Liver (tissue), 9 donors: ENCODE measurements around the gene SMCO3. TPM values are rescaled to one million over a fixed set of nuclear protein-coding genes. Genes with fewer than 3 reads are reported as not detected.
"Not testable (repeated sequence)": the region's sequence is repeated elsewhere in the genome, so short reads cannot be mapped to it uniquely, and the experiment has no call there.

Experiments used
- DNase-seq: peaks from one replicate; pipeline ENCODE4 v3.0.0-alpha.2; 2017; ENCODE audit warnings: low spot score
- H3K27ac ChIP-seq, 2 donors: one replicate each; pipeline ENCODE4 v1.7.0; 2013; ENCODE audit warnings: inconsistent platforms in 2 of 2, low read length in 2 of 2, control low read depth in 1 of 2, low read depth in 1 of 2, mild to moderate bottlenecking in 1 of 2
- H3K27me3 ChIP-seq, 4 donors: one replicate each; pipeline versions ENCODE4 v1.6.1 to v1.7.0; 2013; ENCODE audit warnings: low read length in 3 of 4, inconsistent platforms in 1 of 4, mild to moderate bottlenecking in 1 of 4, moderate library complexity in 1 of 4; ENCODE audit not compliant: control insufficient read depth in 4 of 4, insufficient read depth in 4 of 4
- H3K36me3 ChIP-seq, 4 donors: one replicate each; pipeline versions ENCODE4 v1.6.1 to v1.7.0; 2013; ENCODE audit warnings: low read length in 3 of 4, mild to moderate bottlenecking in 3 of 4, low read depth in 1 of 4, moderate library complexity in 1 of 4; ENCODE audit not compliant: control insufficient read depth in 4 of 4, insufficient read depth in 3 of 4
- H3K4me1 ChIP-seq, 4 donors: one replicate each; pipeline versions ENCODE4 v1.6.1 to v1.7.0; 2013; ENCODE audit warnings: low read length in 3 of 4, mild to moderate bottlenecking in 3 of 4, moderate library complexity in 1 of 4; ENCODE audit not compliant: control insufficient read depth in 4 of 4, insufficient read depth in 4 of 4
- H3K4me3 ChIP-seq, 3 donors: one replicate each; pipeline versions ENCODE4 v1.6.1 to v1.7.0; 2013; ENCODE audit warnings: low read length in 3 of 3, control low read depth in 1 of 3, low read depth in 1 of 3, mild to moderate bottlenecking in 1 of 3
- H3K9ac ChIP-seq, 2 donors: one replicate each; pipeline ENCODE4 v1.7.0; 2013; ENCODE audit warnings: low read length in 2 of 2, mild to moderate bottlenecking in 2 of 2, moderate library complexity in 2 of 2, control low read depth in 1 of 2, low read depth in 1 of 2
- H3K9me3 ChIP-seq, 4 donors: one replicate each; pipeline versions ENCODE4 v1.6.1 to v1.7.0; 2013; ENCODE audit warnings: low read length in 3 of 4; ENCODE audit not compliant: control insufficient read depth in 4 of 4
- FOXA1 ChIP-seq: IDR thresholded peaks from 2 replicates; pipeline ENCODE4 v1.6.1; 2016; ENCODE audit warnings: antibody characterized with exemption
- FOXA2 ChIP-seq: IDR thresholded peaks from 2 replicates; pipeline ENCODE4 v1.6.1; 2016; ENCODE audit warnings: antibody characterized with exemption
- HNF4G ChIP-seq: IDR thresholded peaks from 2 replicates; pipeline ENCODE4 v1.6.1; 2016; ENCODE audit warnings: antibody characterized with exemption
- NR2F2 ChIP-seq: IDR thresholded peaks from 2 replicates; pipeline ENCODE4 v1.6.1; 2016; ENCODE audit warnings: antibody characterized with exemption
- RAD21 ChIP-seq, 2 donors: IDR thresholded peaks; 2 replicates each; pipeline ENCODE4 v1.6.1; 2016; ENCODE audit warnings: antibody characterized with exemption in 2 of 2, mild to moderate bottlenecking in 2 of 2
- RXRA ChIP-seq, 2 donors: IDR thresholded peaks; 2 replicates each; pipeline ENCODE4 v1.6.1; 2017 to 2018; ENCODE audit warnings: antibody characterized with exemption in 2 of 2, mild to moderate bottlenecking in 1 of 2
- SP1 ChIP-seq: IDR thresholded peaks from 2 replicates; pipeline ENCODE4 v1.6.1; 2018; ENCODE audit warnings: antibody characterized with exemption, mild to moderate bottlenecking
- TAF1 ChIP-seq: conservative IDR thresholded peaks from 2 replicates; pipeline ENCODE4 v1.6.1; 2016; ENCODE audit warnings: antibody characterized with exemption, mild to moderate bottlenecking
- YY1 ChIP-seq: IDR thresholded peaks from 2 replicates; pipeline ENCODE4 v1.6.1; 2016; ENCODE audit warnings: antibody characterized with exemption, mild to moderate bottlenecking
- WGBS: extraction: QIAGEN DNeasy Blood & Tissue Kit; methylation state at CpG from one replicate; pipeline ENCODE4 v1.1.7; 2013; 5-methylcytosine and 5-hydroxymethylcytosine counted together
- polyA plus RNA-seq, 2 donors: library from polyadenylated mRNA; stranded (reverse) in 1 of 2; unstranded in 1 of 2; fragments of 200-250 nt in 1 of 2; fragments of >200 nt in 1 of 2; fragmentation: Nextera tagmentation in 1 of 2; extraction: Ambion mirVana in 1 of 2; gene quantifications; one replicate each; pipeline versions ENCODE4 v1.2.1 to v1.2.3, GENCODE V29; 2013 to 2015
- total RNA-seq, 2 donors: library from RNA; depleted of rRNA; stranded (reverse); fragments of >200 nt; gene quantifications; one replicate each; pipeline ENCODE4 v1.2.3, GENCODE V29; 2014
- TF ChIP-seq, protein P1 (sequence below): IDR thresholded peaks from 2 replicates; pipeline ENCODE4 v1.6.1; 2016; ENCODE audit warnings: antibody characterized with exemption
- TF ChIP-seq, protein P2 (sequence below): fragments of 150-350 bp; IDR thresholded peaks from 2 replicates; pipeline ENCODE4 v1.5.1; 2017; ENCODE audit warnings: improper control_type of control experiment, low read depth, low read length; ENCODE audit not compliant: missing input control
- TF ChIP-seq, protein P3 (sequence below): IDR thresholded peaks from 2 replicates; pipeline ENCODE4 v1.6.1; 2016; ENCODE audit warnings: antibody characterized with exemption, mild to moderate bottlenecking
- donor health status: healthy.
- donor health status: healthy.
- donor health status: healthy.
- donor health status: healthy.
- donor health status: healthy.

Gene SMCO3
- total and polyA plus RNA-seq, 4 donors, result 0.17 to 0.93 (median 0.56) TPM

DNA sequence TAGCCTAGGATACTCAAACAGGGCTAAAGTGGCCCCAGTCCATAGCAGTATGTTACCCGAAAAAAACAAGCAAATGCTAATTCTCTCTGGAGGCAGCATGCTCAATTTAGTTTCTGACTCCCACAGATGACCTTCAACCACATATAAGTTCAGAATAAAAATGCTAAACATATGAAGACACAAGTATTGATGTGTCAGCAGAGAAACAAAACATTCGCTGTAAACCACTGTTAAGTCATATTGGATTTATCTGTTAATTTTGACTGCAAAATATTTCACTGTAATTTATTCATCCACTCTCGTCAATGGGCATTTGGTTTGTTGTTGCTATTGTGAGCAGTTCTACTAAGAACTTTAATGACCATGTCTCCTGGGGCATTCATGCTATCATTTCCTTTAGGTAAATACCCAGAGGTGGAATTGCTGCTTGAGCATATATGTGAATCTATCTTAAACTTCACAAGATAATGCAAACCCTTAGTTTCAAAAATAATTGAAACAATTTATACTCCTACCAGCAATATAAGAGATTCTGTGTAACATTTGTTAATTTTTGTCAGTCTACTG lies 47.2 kb downstream of the SMCO3 start:
- Histone ChIP-seq H3K36me3 (peaks cover 0 to 2% (median 0%) of the 10 kb centered on the region in 4 donors), H3K4me1 (peaks cover 3 to 18% (median 8%) of the 10 kb centered on the region in 4 donors), H3K27ac (no peak overlapping the region), H3K9ac (no peak overlapping the region), H3K4me3 (no peak overlapping the region), H3K27me3 (no peaks in the 10 kb centered on the region), H3K9me3 (no peaks in the 10 kb centered on the region)
- TF ChIP-seq YY1 (no peak), RXRA (IDR thresholded peaks at IDR 0.05) (no peak), FOXA1 (no peak), FOXA2 (no peak), TAF1 (no peak)
- TF ChIP-seq, protein P1, sequence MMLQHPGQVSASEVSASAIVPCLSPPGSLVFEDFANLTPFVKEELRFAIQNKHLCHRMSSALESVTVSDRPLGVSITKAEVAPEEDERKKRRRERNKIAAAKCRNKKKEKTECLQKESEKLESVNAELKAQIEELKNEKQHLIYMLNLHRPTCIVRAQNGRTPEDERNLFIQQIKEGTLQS, result no peak
- 97% methylated on average over 3 of the region's 3 CpGs for WGBS
- DNase-seq, result no peak

DNA sequence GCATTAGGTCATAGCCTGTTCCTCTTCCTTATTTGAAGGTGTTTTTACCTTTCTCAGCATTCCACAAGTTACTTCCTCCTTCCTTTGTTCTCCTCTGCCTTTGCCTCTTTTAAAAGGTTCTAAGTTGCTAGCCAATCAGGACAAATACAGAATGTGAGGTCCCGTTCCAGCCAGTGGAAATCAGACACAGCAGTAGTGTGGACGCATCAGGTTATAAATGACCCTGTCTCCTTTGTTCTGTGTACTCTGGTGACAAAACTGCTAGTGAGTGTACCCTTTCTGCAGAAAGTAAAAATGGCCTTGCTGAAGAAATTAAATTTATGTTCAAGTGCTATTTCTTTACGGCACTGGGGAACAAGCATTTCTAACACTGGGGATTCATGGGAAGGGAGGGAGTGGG lies 48.0 kb downstream of the SMCO3 start:
- peaks cover 3 to 15% (median 8%) of the 10 kb centered on the region in 4 donors for H3K4me1 ChIP-seq
- WGBS, result 98% methylated on average over 3 of the region's 3 CpGs
- not testable (repeated sequence) for H3K27me3 ChIP-seq, H3K4me3 ChIP-seq, H3K9me3 ChIP-seq, H3K36me3 ChIP-seq, H3K27ac ChIP-seq, H3K9ac ChIP-seq, DNase-seq

DNA sequence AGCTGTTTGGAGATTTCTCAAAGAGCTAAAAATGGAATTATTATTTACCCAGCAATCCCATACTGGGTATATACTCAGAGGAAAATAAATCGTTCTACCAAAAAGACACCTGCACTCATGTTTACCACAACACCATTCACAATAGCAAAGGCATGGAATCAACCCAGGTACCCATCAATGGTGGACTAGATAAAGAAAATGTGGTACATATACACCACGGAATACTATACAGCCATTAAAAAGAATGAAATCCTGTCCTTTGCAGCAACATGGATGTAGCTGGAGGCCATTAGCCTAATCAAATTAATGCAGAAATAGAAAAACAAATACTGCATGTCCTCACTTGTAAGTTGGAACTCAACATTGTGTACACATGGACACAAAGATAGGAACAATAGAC lies 48.6 kb downstream of the SMCO3 start:
- no peak for DNase-seq
- no peaks in the 10 kb centered on the region for H3K9me3 ChIP-seq

DNA sequence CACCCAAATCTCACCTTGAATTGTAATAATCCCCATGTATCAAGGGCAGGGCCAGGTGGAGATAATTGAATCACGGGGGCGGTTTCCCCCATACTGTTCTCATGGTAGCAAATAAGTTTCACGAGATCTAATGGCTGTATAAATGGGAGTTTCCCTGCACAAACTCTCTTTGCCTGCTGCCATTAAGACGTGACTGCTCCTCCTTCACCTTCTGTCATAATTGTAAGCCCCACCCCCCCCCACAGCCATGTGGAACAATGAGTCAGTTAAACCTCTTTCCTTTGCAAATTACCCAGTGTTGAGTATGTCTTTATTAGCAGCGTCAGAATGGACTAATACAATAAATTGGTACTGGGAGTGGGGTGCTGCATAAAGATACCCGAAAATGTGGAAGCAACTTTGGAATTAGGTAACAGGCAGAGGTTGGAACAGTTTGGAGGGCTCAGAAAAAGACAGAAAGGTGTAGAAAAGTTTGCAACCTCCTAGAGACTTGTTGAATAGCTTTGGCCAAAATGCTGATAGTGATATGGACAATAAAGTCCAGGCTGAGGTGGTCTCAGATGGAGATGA lies 54.2 kb downstream of the SMCO3 start:
- H3K9ac ChIP-seq, DNase-seq: not testable (repeated sequence)
- 94% methylated on average over 6 of the region's 6 CpGs for WGBS

More for the DNA sequence above, 48.6 kb downstream of the SMCO3 start:
- 97% methylated on average over 2 of the region's 2 CpGs for WGBS
- Histone ChIP-seq H3K27me3 (no peaks in the 10 kb centered on the region), H3K36me3 (peaks cover 0 to 2% (median 0%) of the 10 kb centered on the region in 4 donors), H3K4me1 (peaks cover 3 to 15% (median 8%) of the 10 kb centered on the region in 4 donors), H3K27ac (no peak overlapping the region), H3K9ac (no peak overlapping the region), H3K4me3 (no peak overlapping the region)
- TF ChIP-seq SP1 (no peak), YY1 (no peak), HNF4G (no peak), RAD21 (IDR thresholded peaks at IDR 0.05) (no peak), NR2F2 (no peak), TAF1 (no peak)
- TF ChIP-seq, protein P2, sequence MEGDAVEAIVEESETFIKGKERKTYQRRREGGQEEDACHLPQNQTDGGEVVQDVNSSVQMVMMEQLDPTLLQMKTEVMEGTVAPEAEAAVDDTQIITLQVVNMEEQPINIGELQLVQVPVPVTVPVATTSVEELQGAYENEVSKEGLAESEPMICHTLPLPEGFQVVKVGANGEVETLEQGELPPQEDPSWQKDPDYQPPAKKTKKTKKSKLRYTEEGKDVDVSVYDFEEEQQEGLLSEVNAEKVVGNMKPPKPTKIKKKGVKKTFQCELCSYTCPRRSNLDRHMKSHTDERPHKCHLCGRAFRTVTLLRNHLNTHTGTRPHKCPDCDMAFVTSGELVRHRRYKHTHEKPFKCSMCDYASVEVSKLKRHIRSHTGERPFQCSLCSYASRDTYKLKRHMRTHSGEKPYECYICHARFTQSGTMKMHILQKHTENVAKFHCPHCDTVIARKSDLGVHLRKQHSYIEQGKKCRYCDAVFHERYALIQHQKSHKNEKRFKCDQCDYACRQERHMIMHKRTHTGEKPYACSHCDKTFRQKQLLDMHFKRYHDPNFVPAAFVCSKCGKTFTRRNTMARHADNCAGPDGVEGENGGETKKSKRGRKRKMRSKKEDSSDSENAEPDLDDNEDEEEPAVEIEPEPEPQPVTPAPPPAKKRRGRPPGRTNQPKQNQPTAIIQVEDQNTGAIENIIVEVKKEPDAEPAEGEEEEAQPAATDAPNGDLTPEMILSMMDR, result no peak
- TF ChIP-seq, protein P3, sequence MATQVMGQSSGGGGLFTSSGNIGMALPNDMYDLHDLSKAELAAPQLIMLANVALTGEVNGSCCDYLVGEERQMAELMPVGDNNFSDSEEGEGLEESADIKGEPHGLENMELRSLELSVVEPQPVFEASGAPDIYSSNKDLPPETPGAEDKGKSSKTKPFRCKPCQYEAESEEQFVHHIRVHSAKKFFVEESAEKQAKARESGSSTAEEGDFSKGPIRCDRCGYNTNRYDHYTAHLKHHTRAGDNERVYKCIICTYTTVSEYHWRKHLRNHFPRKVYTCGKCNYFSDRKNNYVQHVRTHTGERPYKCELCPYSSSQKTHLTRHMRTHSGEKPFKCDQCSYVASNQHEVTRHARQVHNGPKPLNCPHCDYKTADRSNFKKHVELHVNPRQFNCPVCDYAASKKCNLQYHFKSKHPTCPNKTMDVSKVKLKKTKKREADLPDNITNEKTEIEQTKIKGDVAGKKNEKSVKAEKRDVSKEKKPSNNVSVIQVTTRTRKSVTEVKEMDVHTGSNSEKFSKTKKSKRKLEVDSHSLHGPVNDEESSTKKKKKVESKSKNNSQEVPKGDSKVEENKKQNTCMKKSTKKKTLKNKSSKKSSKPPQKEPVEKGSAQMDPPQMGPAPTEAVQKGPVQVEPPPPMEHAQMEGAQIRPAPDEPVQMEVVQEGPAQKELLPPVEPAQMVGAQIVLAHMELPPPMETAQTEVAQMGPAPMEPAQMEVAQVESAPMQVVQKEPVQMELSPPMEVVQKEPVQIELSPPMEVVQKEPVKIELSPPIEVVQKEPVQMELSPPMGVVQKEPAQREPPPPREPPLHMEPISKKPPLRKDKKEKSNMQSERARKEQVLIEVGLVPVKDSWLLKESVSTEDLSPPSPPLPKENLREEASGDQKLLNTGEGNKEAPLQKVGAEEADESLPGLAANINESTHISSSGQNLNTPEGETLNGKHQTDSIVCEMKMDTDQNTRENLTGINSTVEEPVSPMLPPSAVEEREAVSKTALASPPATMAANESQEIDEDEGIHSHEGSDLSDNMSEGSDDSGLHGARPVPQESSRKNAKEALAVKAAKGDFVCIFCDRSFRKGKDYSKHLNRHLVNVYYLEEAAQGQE, result no peak

More for the DNA sequence above, 54.2 kb downstream of the SMCO3 start:
- H3K36me3 ChIP-seq, H3K27ac ChIP-seq, H3K27me3 ChIP-seq, H3K9me3 ChIP-seq, H3K4me1 ChIP-seq, H3K4me3 ChIP-seq: not testable (repeated sequence)
